HG03108 (cell line): Measurements from ENCODE around the gene MNX1.

Experiments used
- ATAC-seq: cut with Tn5 transposase; IDR thresholded peaks from one replicate; pipeline ENCODE4 v1.9.1; 2021; ENCODE audit warnings: moderate library complexity; ENCODE audit not compliant: unreplicated experiment

Gene MNX1

GRCh38 chr7:157016352-157017041, 6.0 kb upstream of the MNX1 start:
- peak; percentile 72 for ATAC-seq

GRCh38 chr7:157016024-157016351, 5.5 kb upstream of the MNX1 start:
- ATAC-seq = no peak

GRCh38 chr7:157014635-157015555, 4.4 kb upstream of the MNX1 start:
- ATAC-seq = no peak

GRCh38 chr7:157013602-157014549, 3.4 kb upstream of the MNX1 start:
- ATAC-seq = no peak

- no peak for ATAC-seq
Observed at GRCh38 chr7:157013101-157013500, 2.6 kb upstream of the MNX1 start.

GRCh38 chr7:157012113-157012547, 1.7 kb upstream of the MNX1 start:
- no peak for ATAC-seq

GRCh38 chr7:157011333-157012112, 1.1 kb upstream of the MNX1 start:
- ATAC-seq = no peak

- ATAC-seq = peak; percentile 18
Observed at GRCh38 chr7:157009778-157010587, 480 bp downstream of the MNX1 start.

GRCh38 chr7:157009170-157009777, 1.2 kb downstream of the MNX1 start:
- ATAC-seq = peak; percentile 29

GRCh38 chr7:157008206-157009169, 2.0 kb downstream of the MNX1 start:
- no peak for ATAC-seq

GRCh38 chr7:157007470-157008066, 2.9 kb downstream of the MNX1 start:
- no peak for ATAC-seq

GRCh38 chr7:157006829-157007469, 3.5 kb downstream of the MNX1 start:
- ATAC-seq = no peak

- no peak for ATAC-seq
Observed at GRCh38 chr7:157006205-157006747, 4.2 kb downstream of the MNX1 start.

- ATAC-seq = no peak
Observed at GRCh38 chr7:157005456-157006204, 4.8 kb downstream of the MNX1 start.

GRCh38 chr7:157004521-157005455, 5.7 kb downstream of the MNX1 start:
- ATAC-seq = no peak
